ENCODE measurements around the gene ZPBP2.
A peak's percentile ranks its signal among the peaks of the same experiment; 100 is the strongest.
"Not testable (repeated sequence)": the region's sequence is repeated elsewhere in the genome, so short reads cannot be mapped to it uniquely, and the experiment has no call there.

ZPBP2 gene

GRCh38 chr17:39867880-39868553, at the start of gene ZPBP2:
ZPBP2 (plus strand) TSS chr17:39868202; CDS start chr17:39868355, 153 bp downstream.
- no peak for DNase-seq

- no peak for DNase-seq
Measured at GRCh38 chr17:39818358-39819000, 49.5 kb upstream of the ZPBP2 start.

- no peak for DNase-seq
Measured at GRCh38 chr17:39820541-39820940, 47.5 kb upstream of the ZPBP2 start.

GRCh38 chr17:39820987-39821386, 47.0 kb upstream of the ZPBP2 start:
- no peak for DNase-seq

- peak; percentile 71 for DNase-seq
Measured at GRCh38 chr17:39822051-39822451, 46.0 kb upstream of the ZPBP2 start.

GRCh38 chr17:39823407-39824054, 44.5 kb upstream of the ZPBP2 start:
- DNase-seq, result no peak

- no peak for DNase-seq
Measured at GRCh38 chr17:39826334-39826733, 41.7 kb upstream of the ZPBP2 start.

GRCh38 chr17:39828443-39828842, 39.6 kb upstream of the ZPBP2 start:
- no peak for DNase-seq

- DNase-seq, result no peak
Measured at GRCh38 chr17:39831588-39831987, 36.4 kb upstream of the ZPBP2 start.

- no peak for DNase-seq
Measured at GRCh38 chr17:39834017-39834416, 34.0 kb upstream of the ZPBP2 start.

- DNase-seq, result no peak
Measured at GRCh38 chr17:39835038-39835786, 32.8 kb upstream of the ZPBP2 start.

GRCh38 chr17:39836117-39836516, 31.9 kb upstream of the ZPBP2 start:
- no peak for DNase-seq

- DNase-seq, result no peak
Measured at GRCh38 chr17:39838057-39838456, 29.9 kb upstream of the ZPBP2 start.

GRCh38 chr17:39838784-39839183, 29.2 kb upstream of the ZPBP2 start:
- no peak for DNase-seq

GRCh38 chr17:39841134-39841683, 26.8 kb upstream of the ZPBP2 start:
- no peak for DNase-seq

GRCh38 chr17:39845052-39845846, 22.8 kb upstream of the ZPBP2 start:
- DNase-seq, result no peak

GRCh38 chr17:39846205-39846604, 21.8 kb upstream of the ZPBP2 start:
- DNase-seq, result no peak

GRCh38 chr17:39848600-39848999, 19.4 kb upstream of the ZPBP2 start:
- DNase-seq, result no peak

- DNase-seq, result not testable (repeated sequence)
Measured at GRCh38 chr17:39850186-39850585, 17.8 kb upstream of the ZPBP2 start.

GRCh38 chr17:39852239-39852638, 15.8 kb upstream of the ZPBP2 start:
- no peak for DNase-seq

- DNase-seq, result no peak
Measured at GRCh38 chr17:39854909-39855308, 13.1 kb upstream of the ZPBP2 start.
